HG02943 (cell line): ENCODE results near the gene LRRC7.

ENCODE experiments used
- ATAC-seq: cut with Tn5 transposase; IDR thresholded peaks from one replicate; pipeline ENCODE4 v1.9.1; 2021; ENCODE audit warnings: mild to moderate bottlenecking, low read depth, moderate library complexity; ENCODE audit not compliant: unreplicated experiment

Gene LRRC7

GRCh38 chr1:69752831-69753230, 185.1 kb downstream of the LRRC7 start:
- no peak for ATAC-seq

- no peak for ATAC-seq
These were observed 186.8 kb downstream of the LRRC7 start for GRCh38 chr1:69754521-69754920.

- ATAC-seq, result no peak
These were observed 187.9 kb downstream of the LRRC7 start for GRCh38 chr1:69755647-69756046.

- ATAC-seq, result no peak
These were observed 198.2 kb downstream of the LRRC7 start for GRCh38 chr1:69765951-69766350.

GRCh38 chr1:69766431-69767180, 198.9 kb downstream of the LRRC7 start:
- ATAC-seq, result no peak

GRCh38 chr1:69776555-69776954, 208.8 kb downstream of the LRRC7 start:
- ATAC-seq, result no peak

- no peak for ATAC-seq
These were observed 209.7 kb downstream of the LRRC7 start for GRCh38 chr1:69777423-69777822.

GRCh38 chr1:69777971-69778370, 210.2 kb downstream of the LRRC7 start:
- no peak for ATAC-seq

- ATAC-seq, result no peak
These were observed 219.4 kb downstream of the LRRC7 start for GRCh38 chr1:69787151-69787550.

GRCh38 chr1:69791311-69791710, 223.6 kb downstream of the LRRC7 start:
- no peak for ATAC-seq

- ATAC-seq, result no peak
These were observed 227.1 kb downstream of the LRRC7 start for GRCh38 chr1:69794831-69795230.

GRCh38 chr1:69814926-69815325, 247.2 kb downstream of the LRRC7 start:
- ATAC-seq, result no peak

GRCh38 chr1:69824932-69825331, 257.2 kb downstream of the LRRC7 start:
- no peak for ATAC-seq

- ATAC-seq, result no peak
These were observed 260.0 kb downstream of the LRRC7 start for GRCh38 chr1:69827732-69828131.

GRCh38 chr1:69833536-69833935, 265.8 kb downstream of the LRRC7 start:
- ATAC-seq, result no peak

- no peak for ATAC-seq
These were observed 266.6 kb downstream of the LRRC7 start for GRCh38 chr1:69834336-69834735.

GRCh38 chr1:69835955-69836354, 268.2 kb downstream of the LRRC7 start:
- no peak for ATAC-seq

- no peak for ATAC-seq
These were observed 269.4 kb downstream of the LRRC7 start for GRCh38 chr1:69836971-69837636.

- ATAC-seq, result no peak
These were observed 274.6 kb downstream of the LRRC7 start for GRCh38 chr1:69842326-69842725.

- ATAC-seq, result no peak
These were observed 277.9 kb downstream of the LRRC7 start for GRCh38 chr1:69845655-69846054.

GRCh38 chr1:69846267-69846666, 278.5 kb downstream of the LRRC7 start:
- no peak for ATAC-seq

GRCh38 chr1:69847670-69848069, 279.9 kb downstream of the LRRC7 start:
- ATAC-seq, result no peak
